SH-SY5Y (cell line): ENCODE results near the gene MLLT3.

Experiments used
- GATA2 ChIP-seq: IDR thresholded peaks from 2 replicates; pipeline ENCODE4 v1.6.1; 2011; ENCODE audit warnings: mild to moderate bottlenecking, low read depth, low read length
- GATA3 ChIP-seq: IDR thresholded peaks from 2 replicates; pipeline ENCODE4 v1.6.1; 2011; ENCODE audit warnings: low read depth, mild to moderate bottlenecking, low read length, moderate library complexity

GRCh38 chr9:20303996-20304395, 318.3 kb downstream of the MLLT3 start:
- TF ChIP-seq GATA2 (no peak), GATA3 (no peak)
